EH (cell line): ENCODE results near the gene FKBP1A.

Source experiments
- DNase-seq: peaks from one replicate; pipeline ENCODE4 v3.0.0-alpha.2; 2015; ENCODE audit warnings: low read depth

FKBP1A gene

DNA sequence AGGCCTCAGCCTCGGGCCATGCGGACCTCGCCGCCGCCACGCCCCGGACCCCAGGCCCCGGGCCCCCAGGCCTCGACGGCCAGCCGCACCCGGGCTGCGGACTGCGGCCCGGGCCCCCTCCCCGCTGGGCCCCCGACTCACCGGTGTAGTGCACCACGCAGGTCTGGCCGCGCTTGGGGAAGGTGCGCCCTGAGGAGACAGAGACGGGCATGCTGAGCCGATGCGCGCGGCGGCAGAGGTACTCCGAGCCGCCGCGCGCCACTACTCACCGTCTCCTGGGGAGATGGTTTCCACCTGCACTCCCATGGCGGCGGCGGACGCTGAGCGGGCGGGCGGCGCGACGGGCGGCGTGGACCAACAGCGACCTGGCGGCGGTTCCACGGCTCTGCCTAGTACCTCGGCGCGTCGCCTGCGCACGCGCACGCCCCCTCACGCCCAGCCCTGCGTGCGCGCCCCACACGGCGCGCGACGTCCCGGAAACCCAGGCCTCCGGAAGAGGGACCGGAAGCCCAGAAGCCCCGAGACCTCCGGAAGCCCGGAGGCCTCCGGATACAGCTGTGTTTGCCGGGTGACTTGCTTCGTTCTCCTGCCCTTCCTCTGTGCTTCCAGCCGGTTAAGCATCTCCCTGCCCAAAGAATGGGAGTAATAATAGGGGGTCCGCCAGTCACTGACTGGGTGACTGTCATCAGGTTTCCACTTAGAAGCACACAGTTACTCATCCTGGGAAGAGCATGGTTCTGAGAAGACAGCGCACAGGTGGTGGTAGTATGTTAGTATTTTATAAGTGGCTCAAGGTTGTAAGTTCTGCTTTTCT lies at the start of gene FKBP1A:
Gene FKBP1A, minus strand, starts transcription at position 362 of the 814 bp plus-strand sequence. Its CDS starts 56 bp downstream, at position 306.
- peak; percentile 90 for DNase-seq

DNA sequence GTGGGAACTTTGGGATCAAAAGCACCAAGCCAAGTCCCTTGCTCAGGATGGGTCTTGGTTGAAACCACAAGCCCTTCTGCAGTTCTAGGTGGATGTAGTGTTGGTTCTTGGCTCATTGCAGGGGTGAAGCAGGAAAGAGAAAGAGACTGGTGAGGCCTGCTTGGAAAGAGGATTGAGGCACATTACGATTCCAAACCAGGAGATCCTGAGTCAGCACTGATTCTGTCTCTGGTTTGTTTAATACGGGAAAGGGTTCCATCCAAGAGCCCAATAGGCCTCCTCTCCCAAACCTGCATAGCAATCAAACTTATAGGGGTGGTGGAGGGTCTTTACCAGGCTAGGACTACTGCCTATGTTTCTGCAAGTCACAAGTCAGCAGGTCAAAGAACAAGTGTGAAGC lies 49.5 kb upstream of the FKBP1A start:
- no peak for DNase-seq

DNA sequence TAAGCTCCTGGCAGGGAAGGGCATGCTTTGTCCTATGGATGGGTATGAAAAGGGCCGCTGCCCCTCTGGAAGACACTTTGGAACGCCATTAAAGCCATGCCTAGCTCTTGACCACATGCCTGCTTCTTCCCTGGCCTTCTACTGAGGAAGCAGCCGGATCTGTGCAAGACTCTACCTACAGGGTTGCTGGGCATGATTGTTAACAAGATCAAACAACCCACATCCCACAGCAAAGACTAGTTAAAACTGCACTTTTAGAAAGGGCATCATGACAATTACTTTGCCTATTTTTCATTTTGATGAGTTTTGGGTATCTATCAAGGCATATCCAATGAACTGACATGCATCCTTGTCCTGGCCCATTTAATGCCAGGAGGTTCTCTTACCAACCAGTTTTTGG lies 48.3 kb upstream of the FKBP1A start:
- DNase-seq = no peak

DNA sequence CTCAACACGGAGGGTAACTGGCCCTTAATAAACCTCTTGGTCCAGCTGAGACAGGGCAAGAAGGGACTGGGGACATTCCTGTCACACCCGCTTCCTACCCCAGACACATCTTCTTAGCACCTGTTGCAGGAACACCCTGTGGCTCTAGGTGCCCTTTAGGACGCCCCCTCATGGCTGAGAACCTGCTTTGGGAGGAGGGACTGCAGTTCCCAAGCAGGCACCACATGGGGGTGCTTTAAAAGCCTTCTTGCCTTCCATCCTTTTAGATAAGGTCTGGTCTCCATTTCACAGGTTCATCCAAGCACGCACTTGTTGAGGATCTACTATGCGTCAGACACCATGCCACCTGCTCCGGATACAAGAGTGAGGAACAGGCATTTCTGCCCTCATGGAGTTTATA lies 47.2 kb upstream of the FKBP1A start:
- DNase-seq = peak; percentile 29

DNA sequence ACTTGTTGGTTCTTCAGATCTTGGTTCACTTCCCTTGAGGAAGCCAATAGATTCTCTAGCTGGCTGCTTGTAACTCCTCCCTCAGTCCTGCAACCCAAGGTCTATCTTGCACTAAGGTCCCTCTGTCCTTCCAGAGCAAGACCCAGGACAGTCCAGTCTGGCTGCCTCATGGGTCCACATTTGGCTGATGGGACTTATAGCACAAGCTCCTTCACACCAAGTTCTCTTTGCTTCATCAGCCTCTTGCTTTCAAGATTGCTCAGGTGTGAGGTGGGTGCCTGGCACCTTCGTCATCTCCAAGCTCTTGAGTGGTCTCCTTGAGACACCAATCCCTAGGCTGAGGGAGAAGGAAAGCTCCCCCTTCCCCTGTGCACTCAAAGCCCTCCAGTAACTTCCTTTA lies 45.5 kb upstream of the FKBP1A start:
- DNase-seq = no peak

DNA sequence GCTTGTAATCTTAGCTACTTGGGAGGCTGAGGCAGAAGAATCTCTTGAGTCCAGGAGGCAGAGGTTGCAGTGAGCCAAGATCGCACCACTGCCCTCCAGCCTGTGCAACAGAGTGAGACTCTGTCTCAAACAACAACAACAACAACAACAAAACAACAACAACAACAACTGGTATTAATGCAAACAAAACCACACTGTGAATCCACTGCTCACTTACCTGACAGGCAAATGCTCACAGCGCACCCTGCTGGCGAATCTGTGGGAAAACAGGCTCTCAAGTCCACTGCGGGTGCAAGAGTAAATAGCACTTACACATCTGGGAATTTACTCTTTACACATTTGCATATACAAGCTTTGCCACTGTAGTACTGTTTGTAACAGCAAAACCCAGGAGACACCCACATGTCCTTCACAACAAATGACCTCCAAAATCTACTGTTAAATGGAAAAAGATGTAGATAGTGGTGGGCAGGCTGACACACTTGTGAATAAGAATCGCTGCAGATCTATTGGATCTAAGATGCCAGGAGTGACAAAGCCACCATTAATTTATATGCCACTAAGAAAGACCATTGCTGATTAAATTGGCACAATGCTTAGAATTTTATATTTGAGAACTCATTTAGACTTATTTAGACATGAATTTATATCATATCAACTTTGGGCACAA lies 44.5 kb upstream of the FKBP1A start:
- DNase-seq = peak; percentile 78

DNA sequence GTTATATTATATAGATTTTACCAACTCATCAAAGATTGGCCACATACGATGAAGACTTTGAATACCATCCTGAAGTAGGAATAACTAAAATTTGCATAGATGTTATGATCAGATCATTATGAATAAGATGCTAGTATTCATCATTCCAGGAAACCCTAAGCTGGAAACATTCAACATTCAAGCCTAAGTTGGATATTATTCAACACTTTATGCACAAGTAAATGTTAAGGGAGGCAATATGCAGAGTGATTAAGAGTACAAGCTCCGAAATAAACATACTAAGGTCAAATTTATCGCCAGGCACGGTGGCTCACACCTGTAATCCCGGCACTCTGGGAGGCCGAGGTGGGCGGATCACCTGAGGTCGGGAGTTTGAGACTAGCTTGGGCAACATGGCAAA lies 43.4 kb upstream of the FKBP1A start:
- DNase-seq = no peak

DNA sequence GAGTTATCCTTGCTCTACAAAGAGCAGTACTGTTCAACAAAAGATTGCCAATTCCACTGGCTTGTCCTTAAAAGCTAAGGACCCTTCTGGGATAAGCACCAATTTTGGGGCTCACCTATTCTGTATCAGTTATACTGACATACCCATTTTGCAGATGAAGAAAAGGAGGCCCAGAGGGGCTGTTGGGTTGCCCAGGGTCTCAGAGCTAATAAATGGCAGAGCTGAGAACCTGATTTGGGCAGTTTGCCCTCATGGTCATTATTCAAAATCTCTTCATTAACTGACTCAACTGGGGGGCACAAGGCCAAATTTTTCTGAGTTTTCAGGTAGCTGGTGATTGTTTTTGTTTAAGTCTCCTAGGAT lies 42.5 kb upstream of the FKBP1A start:
- no peak for DNase-seq

DNA sequence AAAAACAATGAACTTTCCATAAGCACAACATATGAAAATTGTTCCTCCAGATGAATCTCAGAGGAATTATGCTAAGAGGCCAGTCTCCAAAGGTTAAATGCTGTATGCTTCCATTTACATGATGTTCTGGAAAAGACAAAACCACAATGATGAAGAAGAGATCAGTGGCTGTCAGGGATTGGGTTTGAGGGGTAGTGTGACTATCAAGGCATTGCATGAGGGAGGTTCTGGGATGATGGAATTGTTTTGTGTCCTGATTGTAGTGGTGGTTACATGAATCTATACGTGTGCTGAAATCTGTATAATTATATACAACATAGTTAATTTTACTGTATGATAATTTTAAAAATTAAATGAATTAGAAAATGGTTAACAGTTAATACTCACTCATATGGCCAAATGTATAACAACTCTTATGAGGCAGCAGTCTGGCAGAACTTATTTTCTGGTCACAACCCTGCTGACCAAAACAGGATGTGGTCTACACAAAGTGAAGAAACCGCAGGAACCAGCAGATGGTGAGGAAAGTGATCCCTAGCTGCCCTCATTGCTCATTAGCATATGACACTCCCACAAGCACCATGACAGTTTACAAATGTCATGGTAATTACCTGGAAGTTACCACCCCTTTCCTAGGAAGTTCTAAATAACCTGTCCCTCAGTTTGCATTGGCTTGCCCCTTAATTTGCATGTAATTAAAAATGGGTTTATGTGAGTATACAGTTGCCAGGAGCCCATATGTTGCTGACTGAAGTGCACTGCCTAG lies 41.9 kb upstream of the FKBP1A start:
- DNase-seq = peak; percentile 89

DNA sequence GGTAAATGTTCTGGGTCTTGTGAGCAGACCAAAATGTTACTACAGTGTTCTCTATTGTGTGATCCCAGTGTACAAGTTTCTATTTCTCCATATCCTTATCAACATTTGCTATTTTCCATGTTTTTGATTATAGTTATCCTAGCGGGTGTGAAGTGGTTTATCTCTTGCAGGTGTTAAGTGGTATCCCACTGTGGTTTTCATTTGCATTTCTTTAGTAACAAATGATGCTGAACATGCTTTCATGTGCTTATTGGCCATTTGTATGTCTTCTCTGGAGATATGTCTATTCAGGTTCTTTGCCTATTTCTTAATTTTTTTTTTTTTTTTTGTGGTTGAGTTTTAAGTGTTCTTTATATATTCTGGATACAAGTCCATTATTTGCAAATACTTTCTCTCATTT lies 38.3 kb upstream of the FKBP1A start:
- no peak for DNase-seq

DNA sequence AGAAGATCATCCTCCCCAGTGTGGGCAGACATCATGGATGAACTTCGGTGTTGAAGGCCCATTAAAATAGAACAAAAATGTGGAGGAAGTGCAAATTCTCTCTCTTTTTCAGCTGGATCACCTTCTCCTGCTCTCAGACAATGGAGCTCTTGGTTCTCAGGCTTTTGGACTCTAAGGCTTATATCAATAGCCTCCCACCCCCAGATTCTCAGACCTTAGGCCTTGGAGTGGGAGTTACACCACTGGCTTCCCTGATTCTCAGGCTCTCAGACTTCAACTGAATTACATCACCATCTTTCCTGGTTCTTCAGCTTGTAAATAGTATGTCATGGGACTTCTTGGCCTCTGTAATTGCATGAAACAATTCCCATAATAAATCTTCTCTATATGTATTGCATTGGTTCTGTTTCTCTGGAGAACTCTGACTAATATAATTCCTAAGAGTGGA lies 37.2 kb upstream of the FKBP1A start:
- peak; percentile 73 for DNase-seq

DNA sequence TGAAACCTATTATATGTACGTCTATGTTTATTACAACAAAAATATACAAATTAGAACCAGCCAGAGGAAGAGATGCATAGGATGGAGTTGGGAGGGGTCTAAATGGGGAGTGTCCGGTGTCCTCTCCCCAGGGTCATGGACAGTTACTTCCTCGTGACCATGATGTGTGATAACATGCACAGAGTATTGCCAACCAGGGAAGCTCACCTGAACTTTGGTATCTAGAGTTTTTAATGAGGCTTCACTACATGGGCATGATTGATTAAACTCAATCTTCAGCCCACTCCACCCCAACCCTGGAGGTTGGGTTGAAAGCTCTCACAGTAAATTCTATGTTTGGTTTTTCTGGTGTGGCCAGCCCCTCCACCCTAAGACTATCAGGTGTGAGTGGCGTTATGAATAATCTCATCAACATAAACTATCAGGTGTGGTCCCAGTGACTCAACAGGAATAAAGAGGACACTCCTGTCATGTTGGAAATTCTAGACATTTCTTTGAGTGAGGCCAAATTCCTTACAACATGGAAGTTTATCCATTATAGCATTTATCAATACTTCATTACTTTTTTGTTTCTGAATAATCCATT lies 36.4 kb upstream of the FKBP1A start:
- DNase-seq = no peak

DNA sequence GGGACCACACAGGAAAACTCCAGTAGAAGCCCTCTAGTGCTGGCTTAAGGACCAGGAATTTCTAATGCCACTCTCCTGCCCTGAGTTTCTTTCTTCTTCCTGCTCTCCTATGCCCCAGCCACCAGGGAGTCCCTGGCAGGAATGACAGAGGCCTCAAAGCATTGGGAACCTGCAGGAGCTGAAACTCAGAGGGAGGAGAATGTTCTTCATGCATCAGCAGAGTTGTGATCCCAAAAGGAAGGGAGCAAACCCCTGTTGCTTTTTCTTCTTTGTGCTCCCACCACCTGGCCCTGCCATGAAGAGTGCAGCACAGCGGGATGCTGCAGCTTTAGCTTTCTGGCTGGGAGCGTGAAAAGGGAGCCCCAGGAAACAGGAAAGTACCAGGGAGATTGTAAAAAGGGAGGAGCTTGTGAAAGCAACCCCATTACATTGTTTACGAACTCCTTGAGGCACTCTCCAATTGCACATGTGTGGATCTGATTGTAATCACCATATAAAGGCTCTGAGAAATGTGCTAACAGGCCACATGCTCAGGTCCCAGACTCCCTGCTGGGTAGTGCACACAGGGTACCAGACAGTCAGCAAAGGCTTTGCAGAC lies 34.7 kb upstream of the FKBP1A start:
- DNase-seq = peak; percentile 49

DNA sequence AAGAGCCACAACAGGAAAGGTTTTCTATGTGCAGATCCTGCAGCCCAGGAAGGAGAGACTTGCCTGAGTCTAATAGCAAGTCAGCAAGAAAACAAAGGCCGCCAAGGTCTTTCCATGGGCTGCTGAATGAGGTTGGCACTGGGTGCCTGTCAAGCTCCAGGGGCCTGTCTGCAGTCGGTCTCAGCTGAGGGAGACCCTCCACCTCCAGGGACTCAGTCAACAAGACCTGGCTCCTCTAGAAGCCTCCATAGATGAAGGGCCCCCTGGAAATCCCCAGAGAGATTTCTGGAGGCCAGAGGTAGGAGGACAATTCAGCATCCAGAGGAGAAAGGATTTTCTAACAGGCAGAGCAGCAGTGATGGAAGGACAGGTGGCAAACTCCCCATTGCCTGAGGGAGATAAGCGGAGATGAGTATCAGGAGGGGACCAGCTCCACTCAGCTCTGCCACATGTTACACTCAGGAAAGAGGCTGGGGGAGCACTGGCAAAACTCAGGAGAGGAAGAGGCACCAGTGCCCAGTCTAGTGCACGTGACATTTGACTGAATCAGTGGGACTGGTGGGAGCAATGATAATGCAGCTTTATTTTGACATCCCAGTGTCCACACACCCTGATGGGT lies 33.5 kb upstream of the FKBP1A start:
- no peak for DNase-seq

DNA sequence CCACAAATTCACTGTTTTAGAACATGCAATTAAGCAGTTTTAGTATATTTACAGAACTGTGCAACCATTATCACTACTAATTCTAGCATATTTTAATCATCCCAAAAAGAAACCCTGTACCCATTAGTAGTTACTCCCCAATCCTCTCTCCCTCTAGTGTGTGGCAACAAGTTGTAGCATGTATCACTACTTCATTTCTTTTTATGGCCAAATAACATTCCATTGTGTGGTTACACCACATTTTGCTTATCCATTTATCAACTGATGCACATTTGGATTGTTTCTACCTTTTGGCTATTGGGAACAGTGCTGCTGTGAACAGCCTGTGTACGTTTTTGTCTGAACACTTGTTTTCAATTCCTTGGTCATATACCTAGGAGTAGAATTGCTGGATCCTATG lies 31.5 kb upstream of the FKBP1A start:
- no peak for DNase-seq

DNA sequence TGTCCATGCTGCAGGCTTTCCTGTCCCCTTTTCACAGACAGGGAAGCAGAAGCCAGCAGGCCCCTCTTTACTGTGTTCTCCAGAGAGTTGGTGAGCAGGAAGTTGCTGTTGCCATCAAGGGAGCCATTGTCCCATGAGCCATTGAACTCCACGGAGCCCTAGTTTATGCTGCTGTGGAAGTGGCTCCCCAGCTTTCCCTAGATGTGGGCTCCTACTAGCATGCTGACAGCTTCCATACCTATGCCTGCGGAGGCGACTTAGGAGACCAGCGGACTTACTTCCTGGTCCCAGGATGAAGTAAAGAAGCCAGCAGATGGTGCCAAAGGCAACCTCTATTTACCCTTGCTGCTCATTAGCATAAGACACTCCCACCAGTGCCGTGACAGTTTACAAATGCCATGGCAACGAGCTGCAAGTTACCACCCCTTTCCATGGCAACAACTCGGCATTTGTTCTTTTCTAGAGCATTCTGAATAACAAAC lies 30.8 kb upstream of the FKBP1A start:
- DNase-seq = peak; percentile 42

DNA sequence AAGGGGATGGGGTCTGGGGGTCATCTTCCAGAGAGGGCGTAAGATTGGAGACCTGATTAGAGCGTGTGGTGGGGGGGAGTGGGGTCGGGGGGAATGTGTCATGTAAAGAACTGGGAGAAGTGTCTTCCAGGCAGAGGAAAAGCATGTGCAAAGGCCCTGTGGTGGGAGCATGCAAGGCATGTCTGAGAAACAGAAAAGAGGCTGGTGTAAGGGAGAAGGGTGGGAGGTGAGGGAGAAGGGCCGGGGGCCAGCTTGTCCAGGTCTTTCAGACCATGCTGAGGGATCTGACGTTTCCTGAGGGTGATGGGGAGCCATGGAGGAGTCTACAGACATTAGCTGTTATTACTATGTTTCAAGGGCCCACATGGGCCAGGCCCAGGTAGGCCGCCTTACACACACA lies 30.4 kb upstream of the FKBP1A start:
- no peak for DNase-seq

DNA sequence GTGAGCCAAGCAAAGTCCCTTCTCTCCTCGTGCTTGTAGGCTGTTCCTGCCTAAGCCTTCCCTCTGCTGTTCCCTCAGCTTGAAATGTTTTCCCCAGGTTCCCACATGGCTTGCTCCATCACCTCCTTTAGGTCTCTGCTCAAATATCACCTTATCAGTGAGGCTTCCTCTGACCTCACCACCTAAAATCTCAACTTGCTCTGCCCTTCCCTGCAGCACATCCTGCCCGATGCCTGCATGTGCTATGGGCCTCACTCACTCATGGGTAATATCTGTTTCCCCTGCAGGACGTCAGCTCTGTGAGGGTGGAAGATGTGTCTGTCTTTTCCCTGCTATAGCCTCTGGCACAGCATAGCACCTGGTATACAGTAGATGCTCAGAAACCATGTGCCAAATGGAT lies 29.9 kb upstream of the FKBP1A start:
- no peak for DNase-seq

DNA sequence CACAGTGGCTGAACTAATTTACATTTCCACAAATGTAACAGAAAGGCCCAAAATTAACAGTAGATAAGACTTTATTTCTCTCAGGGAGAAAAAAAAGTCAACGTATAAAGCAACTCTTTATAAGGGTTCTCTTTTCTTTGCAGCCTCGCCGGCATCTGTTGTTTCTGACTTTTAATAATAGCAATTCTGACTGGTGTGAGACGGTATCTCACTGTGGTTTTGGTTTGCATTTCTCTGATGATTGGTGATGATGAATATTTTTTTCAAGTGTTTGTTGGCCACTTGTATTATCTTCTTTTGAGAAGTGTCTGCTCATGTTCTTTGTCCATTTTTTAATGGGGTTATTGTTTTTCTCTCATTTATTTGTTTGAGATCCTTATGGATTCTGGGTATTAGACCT lies 27.2 kb upstream of the FKBP1A start:
- no peak for DNase-seq

DNA sequence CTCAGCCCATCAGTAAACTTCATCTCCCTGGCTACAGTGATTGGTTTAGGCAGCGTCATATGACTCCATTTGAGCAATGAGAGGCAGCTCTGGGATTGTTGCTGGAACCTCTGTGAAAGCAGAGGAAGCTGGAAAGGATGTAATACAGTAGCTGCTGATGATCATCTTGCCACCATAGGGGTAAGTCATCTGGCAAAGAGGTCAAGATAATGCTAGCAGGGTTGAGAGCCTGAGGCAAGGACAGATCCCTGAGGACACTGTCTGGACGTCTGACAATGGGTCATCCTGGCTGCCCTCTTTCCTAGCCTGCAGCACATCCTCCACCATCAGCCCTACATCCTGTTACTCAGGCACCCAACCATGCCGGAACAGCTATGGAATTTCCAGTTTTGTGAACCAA lies 25.5 kb upstream of the FKBP1A start:
- peak; percentile 85 for DNase-seq

DNA sequence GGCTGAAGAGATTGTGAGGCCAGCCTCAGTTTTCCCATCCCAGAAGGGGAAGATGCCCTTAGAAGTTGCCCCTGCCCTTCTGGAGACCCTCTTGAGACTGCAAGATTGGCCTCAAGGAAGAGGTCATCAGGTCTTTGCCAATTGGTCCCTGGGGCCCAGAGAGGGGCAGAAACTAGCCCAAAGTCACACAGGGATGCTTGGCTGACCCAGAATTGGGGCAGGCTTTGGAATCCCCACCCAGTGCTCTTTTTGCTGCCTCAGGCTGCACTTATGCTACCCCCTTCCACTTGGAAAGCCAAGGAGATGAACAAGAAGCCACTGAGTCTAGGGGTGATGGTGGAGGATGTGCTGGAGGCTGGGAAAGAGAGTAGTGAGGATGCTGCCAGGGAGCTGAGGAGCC lies 24.9 kb upstream of the FKBP1A start:
- DNase-seq = no peak

DNA sequence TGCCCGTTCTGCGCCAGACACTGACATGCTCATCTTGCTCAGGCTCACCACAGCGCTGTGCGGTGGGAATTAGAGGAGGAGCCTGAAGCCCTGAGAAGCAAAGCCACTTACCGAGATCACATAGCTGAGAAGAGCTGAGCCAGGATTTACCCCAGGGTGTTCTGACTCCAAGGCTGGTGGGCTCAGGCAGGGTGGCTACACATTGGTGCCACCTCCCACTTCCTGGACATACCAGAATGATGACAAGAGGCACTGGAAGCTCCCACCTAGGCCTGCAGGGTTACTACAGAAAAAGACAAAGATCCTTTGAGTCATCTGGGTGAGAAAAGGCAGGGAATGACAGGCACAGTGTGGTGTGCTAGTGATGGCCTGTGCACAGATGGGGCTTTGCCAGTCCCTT lies 24.4 kb upstream of the FKBP1A start:
- peak; percentile 80 for DNase-seq
